UCSD-AML1 (cell line): ENCODE data around the gene DGKI.

Source experiments
- DNase-seq: peaks from one replicate; lab custom pipeline; 2025; ENCODE audit not compliant: unreplicated experiment; lab: John Stamatoyannopoulos, UW

DGKI gene

DNA sequence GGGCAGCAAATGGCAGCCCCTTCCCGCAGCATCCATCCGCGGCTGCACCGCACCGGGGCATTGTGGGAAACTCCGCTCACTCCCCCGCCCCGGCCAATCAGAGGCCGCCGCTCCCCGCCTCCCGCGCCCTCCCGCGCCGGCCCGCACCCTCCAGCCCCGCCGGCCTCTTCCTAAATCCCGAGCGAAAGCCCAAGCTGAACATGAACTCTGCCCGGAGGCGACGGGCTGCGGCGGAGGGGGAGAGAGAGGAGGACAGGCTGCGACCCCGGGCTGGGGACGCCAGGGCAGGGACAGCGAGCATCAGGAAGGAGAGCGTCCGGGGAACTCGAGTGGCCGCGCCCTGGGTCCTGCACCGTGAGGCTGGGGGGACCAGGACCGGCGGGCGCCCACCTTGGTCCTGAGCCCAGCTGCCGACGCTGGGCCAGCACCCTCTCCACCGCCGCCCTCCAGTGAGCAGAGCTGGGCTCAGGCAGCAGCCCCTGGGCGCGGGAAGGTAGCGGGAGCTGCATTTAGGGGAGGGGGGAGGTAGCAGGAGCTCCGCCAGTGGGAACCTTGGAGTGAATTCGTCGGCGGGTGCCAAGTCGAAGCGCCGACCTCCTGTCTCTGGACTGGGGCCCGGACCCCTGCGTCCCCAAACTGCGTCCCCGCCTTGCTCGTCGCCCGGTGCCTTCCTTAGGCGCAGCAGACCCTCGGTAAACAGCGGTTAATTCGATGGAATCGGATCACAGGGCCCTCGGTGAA is at the start of gene DGKI:
Gene DGKI (minus strand): TSS at position 148 of the 741 bp plus-strand sequence.
- DNase-seq: no peak

DNA sequence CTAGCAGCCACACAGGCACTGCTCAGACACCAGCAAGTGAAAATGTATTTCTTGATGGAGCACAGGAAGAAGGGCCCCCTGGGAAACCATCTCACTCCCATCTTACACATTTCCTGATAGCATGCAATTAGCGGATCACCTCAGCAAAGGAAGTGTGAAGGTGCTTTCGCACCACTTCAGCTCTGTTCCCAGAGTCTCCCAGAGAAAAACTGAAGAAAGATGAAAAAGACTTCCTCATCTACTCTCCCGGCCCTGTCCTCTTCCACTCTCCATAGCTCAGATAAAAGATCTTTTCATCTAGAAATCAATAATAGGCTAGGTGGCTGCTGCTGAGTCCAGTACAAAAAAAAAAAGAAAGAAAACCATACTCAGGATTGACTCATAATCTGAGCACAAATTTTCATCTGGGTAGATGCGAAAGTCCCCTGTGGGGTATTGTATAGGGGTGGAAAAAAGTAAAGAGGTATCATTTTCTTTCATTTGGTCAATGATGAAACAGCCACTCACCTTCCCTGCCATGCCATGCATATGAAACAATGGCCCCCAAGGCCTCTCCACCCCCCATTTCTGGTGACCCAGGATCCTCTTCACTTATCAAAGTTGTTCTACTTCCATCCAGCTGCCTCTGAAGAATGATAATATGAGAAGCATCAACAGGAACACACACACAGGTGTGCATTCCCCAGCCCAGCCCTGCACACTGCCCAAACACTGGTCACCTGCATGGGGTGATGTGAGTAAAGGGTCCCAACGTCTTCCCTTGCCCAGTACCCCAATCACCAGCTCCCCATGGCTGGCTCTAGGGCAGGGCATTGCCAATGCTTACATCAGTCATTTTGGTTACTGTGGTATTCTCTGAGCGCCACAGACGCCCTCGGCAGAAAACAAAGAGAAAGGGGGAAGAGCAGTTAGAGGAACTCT is 48.8 kb upstream of the DGKI start:
- no peak for DNase-seq

DNA sequence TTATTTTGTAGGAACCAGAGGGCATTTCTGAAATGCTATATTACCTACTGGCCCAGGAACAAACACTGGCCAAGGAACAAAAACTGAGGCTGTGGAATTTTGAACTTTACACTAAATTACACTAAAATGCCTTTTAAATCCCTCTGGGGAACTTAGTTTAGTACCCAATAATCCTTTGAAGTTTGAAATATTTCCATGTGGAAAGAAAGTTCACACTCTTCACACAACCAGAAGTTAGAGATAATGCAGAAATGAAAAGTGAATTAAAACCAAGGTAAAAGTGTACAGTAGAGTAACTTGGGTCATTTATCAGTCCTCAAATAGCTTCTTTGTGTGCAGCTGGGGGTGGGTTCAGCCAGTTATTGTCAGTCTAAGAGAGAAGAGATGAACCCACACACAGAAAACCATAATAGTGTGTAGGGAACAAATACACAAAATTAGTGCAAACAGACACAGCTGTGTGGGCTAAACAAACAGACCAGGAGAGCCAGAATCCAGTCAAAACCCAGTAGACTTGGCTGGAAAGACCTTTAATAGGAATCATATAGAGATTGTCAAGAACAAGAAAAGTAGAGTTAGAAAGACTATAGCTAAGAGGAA is 46.5 kb upstream of the DGKI start:
- no peak for DNase-seq

DNA sequence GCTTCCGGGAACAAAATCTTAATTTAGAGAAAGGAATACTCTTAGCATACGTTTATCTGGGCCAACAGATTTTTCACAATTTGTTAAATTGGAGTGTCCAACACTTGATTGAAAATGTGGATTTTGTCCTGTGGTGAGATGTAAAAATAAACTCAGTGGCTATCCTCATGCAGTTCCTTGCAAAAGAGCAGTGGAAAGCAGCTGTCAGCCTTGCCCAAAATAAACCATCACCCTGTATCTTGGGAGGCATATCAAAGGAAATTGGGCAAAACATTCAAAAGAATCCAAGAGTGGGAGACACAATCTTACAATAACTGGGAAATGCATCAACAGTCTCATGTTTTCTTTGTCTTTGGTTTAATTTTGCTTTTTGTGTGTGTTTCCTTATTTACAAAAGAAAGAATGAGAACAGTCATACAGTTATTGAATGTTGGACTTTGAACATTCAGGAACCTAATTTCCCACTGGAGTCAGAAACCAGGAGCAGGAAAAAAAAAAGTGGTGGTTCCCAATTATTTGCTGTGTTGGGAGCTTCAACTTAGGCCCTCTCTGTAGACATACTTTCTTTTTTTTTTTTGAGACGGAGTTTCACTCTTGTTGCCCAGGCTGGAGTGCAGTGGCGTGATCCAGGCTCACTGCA is 44.4 kb upstream of the DGKI start:
- no peak for DNase-seq

DNA sequence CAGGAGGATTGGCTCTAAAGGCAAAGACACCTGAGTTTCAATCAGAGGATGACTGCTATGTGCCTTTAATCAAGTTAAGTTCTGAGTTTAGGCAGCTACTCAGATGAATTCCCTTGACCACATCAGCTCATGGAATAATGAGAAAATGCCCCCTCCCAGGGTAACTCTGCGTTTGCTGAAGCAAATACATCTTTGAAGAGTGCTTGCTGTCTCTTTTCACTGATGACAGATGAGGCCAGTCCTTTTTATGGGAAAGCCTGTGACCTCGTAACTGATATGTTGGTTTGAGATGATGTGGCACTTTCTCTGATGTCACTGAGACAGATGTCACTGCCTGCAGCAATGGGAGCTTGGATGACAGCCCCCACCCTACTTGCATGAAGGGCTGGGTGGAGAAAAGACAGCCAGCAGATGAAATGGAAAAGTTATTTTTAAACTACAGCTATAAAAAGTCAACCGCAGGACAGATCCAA is 43.7 kb upstream of the DGKI start:
- DNase-seq: no peak

DNA sequence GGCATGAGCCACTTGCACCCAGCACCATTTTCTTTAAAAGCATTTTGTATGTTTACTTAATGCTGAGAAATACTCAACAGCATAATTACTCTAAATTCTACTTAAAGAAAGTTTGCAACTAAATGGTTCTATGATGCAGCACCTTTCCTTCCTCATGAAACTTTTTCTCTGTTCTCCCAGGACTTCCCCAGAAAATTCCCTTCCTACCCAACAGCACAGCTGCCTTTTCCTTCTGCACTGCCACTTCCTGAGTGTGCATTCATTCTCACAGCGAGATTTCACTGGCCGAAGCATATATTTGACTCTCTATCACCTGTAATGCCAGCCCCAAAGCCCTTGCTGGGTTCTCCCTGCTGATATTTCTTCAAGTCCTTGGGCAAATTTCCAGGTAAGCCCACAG is 41.5 kb upstream of the DGKI start:
- no peak for DNase-seq

DNA sequence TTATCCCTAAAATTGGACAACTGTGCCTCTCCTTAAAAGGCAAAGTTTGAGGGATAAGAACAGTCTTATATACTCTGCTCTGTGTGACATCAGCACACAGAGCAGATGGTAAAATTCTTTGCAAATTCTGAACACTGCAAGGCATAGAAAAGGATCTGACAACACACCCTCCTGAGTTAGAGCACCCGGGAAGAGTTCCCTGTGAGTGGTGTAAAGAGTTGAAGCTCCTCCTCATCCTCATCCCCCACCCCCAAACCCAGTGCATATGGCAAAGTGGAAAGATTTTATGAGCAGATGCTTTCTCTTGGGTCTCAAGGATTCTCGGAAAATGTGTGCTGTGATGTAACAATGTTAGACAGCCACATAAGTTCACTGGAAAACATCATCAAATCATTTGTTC is 40.0 kb upstream of the DGKI start:
- no peak for DNase-seq

DNA sequence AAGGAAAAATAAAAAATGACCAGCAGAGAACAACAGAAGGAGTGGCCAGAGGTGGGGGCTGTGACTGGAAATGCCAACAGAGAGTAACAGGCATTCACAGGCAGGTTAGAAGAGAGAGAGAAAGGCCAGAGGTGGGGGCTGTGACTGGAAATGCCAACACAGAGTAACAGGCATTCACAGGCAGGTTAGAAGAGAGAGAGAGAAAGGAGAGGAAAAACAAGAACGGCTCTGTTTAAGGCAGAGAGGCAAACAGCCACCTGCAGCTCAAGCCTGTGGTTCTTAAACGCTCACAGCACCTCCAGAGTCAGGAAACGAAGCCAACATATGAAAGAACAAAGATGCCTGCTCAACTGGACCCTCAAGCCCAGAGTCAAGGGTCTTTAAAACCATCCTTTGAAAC is 39.5 kb upstream of the DGKI start:
- no peak for DNase-seq

DNA sequence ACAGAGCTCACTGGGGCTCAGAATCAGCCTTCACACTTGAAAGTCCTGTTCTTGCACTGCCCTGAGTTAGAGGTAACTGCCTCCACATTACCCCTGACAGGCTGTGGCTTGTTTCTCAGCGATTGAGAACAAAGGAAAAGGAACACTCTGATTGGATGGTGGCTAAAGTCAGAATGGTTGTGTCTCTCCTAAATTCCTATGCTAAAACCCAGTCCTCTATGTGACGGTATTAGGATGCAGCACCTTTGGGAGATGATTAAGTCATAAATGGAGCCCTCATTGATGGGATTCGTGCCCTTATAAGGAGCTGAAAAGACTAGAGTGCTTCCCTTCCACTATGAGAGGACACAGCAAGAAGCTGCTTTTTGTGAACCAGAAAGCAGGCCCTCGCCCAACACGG is 38.9 kb upstream of the DGKI start:
- DNase-seq: no peak

DNA sequence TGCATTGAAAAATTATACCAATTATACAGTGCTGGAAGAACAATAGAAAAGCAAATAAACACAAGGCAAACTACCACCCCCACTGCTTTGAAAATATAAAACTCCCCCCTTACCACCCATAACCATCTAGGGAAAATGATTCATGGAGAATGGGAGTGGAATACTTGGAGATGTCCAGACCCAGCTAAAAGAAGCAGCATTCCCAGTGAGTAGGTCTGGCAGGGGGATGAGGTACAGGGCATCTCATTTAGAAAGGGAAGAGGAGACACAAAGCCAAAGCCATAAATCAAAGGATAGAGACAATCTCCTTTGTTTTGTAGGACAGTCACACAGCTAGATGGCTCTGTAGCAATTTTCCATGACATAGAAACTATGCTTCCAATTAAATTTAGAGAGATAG is 36.0 kb upstream of the DGKI start:
- DNase-seq: no peak

DNA sequence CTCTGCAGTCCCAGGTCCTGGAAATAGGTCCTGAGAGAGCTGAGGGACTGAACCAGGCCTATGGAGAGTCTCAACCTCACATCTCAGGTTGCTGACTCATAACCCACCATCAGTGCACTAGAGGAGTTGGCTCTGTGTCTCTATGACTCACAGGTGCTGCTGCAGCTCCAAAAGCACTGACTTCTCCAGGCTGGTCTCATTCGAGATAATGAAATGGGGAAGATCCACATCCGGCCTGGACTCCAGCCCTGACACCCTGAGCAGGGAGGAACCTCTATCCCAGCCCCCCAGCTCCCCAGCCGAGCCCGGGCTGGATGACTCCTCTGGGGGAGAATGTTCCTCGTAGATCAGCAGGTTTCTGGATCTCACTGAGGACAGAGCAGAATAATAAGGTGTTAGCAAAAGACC is 35.5 kb upstream of the DGKI start:
- no peak for DNase-seq

DNA sequence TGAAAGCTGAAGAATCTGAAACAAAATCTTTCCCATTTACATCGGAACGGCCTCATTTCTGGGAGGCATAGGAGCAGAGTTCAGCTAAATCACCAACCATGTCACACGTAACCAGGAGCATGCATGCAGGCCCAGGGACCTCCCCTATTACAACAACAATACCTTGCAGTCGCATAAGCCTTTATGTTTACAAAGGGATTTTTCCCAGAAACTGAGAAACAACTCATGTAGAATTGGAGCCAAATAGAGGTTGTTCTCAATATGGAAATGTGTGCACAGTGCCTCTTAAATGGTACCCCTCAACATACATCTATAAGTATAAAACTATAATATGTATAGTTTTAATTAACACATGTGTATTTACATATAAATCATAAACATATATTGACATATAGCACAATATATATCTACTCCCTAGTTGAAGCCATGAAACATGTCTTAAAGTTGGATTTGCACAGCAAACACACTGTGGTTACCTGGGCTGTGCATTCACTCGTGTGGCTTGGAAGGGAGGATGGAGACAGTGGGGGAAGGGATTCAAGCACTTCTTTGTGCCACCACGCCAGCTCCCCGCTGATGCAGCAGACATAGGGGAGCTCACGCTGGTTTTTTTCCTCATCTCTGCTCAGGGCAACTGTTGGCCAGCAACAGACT is 35.0 kb upstream of the DGKI start:
- DNase-seq: no peak

DNA sequence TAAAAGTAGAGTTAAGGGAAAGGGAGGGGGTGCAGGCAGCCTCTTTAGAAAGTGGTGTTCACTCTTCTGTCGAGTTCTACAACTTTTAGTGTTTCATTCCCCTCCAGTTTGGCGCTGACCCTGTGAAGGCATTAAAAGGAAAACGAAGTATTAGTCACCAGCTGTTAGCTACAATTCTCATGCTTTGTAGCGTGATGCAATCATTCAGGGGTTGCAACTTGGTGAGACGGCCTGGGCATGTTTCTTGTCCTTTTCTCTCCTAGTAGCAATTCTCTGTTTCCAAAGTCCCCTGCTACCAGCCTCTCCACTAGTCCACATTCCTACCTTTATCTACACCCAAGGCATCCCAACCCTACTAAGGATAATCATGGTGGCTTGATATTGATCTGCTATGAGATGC is 33.7 kb upstream of the DGKI start:
- DNase-seq: no peak

DNA sequence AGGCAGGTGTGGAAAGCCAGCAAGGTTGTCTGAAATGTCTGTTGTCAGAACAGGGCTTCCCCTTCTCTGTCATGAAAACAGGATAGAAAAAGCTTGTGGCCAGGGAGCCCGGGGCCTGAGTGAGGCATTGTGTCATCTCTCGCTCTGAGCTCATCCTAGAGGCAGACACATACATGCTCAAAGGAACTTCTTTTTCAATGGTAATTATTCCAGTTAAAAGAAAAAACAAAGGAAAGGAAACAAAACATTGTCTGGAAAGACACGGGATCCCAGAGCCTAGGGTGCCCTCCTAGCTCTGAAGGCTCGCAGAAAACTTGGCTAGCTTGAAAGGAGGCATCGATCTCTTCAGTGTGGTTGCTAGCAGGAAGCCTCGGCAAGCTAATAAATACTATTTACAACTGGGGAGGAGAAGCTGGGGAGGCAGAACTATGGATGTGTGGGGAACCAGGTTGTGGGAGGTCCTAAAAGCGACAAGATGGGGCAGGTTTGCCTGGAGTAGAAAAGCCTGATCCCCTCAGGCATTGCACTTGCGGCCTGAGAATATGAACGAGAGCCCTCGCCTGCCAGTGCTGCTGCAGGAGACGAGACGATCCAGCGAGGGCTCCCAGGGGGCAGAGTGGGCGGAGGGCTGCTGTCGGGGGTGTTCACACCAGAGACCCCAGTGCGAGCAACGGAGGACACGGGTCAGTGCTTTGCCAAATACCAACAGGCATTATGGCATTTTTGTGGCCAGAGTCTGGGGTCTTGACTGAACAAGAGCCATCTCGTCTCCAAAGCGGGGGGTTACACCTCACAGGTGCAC is 32.8 kb upstream of the DGKI start:
- no peak for DNase-seq

DNA sequence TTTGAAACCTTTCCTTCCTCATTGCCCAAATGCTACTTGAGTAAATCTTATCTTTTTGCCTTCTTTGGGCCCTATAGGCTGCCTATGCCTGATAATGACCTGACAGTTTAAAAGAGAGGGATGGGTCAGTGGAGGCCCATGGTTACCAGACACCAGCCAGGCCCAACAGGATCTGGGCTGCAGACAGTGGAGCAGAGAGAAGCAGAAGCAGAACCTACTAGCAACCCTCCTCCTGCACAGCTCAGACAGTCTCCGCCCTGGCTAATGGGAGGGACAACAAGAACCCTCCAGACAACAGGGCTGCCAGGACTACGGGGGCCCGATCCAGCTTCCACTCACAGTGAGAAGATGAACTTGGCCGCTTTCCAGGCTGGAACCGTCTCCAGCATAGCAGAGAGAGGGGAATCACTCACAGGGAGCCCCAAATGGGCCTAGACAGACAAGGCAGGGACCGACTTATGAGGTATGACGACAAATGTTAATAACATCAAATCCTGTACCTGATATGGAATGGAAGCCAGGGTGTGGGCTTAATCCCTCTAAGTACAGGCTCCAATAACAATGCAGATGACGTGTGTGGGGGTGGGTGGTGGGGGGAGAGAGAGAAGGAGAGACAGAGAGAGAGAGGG is 31.7 kb upstream of the DGKI start:
- no peak for DNase-seq

DNA sequence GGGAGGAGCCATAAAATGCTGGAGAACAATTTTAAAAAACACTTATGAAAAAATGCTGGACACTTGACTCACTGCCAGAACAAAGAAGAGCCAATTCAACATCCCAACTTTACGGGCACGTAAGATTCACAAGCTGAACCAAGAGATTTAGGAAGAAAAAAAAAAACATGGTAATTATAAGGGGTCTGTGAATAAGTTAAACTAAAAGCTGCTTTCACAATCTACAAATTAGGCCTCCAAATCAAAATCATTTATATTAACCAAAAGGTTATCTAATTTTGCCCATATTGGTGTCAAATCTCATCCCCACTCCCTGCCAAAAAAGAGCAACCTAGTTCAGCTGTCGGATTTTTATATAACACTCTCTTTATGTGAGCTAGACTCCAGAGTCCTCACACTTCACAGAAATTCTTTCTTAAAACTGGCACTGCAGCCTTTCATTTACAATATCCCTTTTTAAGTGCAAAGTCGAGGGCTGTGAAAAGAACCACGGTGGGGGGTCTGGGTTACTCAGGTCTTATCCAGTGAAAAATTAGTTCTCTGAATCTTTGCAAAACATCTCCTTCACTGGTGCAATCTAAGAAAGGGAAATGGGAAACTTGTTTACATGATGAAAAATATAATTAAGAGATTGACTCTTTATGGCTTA is 30.4 kb upstream of the DGKI start:
- DNase-seq: no peak

DNA sequence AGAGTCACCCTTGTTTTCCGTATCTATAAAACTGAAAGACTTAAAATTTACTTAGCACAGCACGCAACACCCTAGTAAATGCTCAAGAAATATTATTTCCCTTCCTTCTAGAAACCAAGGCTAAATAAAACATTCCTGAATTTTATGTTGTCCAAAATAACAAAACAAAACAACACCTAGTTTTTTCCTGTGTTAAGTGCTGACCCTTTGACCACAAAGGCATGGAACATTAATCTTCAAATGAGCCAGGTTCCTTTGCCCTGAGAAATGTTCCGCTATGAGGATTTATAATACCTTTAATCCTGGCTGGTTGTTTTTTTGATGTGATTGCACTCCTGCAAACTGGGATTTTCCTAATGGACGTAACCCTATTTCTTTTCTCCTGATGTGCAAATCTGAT is 29.0 kb upstream of the DGKI start:
- no peak for DNase-seq

DNA sequence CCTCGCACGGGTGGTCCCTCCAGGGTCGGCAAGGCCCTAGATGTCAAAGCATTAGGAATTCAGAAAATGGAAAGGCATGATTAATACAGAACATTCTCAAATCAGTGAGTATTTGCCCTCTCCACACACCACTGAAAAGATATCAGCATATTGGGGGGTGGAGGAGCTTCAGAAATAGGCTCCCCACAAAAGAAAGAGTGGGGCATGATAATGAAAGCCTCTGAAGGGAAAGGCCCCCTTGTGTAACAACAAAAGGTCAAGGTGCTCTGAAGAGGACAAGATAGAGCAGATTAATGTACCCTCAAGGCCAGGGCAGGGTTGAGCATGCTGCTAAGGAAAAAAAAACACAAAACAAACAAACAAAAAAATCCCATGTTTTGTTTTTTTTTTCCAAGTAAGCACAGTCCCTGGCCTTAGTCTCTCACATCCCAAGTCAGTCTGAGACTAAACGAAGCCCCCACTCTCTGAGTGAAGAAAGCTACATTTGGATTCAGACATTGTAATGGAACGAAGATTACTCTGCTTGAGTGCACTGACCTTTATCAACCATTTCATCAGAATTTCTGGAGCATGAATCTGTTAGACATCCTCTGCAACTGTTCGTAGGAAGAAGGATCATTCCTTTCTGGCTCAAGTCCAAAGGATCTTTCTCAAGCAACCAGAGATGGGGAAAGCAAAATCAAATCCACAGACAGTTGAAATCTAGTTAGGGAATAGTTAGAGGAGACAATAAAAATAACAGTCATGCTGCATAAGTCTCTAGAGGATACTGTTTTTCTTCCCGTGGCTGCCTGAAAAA is 27.4 kb upstream of the DGKI start:
- no peak for DNase-seq
